Measurements from ENCODE around the gene TMEM203.

DNA sequence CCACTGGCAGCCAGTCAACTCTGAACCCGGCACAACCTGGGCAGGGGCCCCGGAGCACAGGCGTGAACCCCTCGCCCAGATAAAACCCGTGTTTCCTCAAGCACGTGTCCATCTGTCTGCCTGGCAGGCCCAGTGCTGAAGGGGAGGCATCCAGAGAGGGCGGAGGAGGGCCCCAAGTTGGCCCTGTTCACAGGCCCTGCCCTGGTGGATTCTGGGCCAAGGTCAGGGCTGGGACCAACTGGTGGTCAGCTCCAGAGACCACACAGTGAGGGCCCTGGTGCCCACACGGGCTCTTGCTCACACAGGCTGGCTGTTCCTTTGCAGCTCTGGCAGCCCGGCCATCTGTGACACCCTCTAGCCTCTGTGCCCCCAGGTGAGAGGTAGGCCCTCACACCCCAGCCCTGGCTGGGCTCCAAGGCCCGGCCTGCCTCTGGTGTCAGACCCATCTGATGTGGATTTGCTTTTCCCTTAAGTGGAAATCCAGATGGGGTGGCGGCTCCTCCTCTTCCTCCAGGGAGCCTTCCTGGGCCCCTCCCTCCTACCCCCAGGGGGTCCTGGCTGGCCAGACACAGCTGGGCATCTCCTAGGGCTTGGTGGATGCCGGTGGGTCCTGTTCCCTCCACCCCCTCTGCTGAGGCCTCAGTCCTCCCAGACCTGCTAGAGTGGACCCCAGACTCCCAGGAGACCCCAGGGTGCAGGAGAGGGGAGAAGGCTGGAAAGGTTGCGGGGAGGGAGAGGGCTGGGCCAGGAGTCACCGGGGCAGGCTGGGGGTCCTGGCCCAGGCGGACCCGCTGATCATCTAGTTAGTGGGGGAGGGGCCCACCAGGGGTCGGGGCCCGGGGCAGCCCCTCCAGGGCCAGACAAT is 45.1 kb upstream of the TMEM203 start:
- TF ChIP-seq, protein P1, sequence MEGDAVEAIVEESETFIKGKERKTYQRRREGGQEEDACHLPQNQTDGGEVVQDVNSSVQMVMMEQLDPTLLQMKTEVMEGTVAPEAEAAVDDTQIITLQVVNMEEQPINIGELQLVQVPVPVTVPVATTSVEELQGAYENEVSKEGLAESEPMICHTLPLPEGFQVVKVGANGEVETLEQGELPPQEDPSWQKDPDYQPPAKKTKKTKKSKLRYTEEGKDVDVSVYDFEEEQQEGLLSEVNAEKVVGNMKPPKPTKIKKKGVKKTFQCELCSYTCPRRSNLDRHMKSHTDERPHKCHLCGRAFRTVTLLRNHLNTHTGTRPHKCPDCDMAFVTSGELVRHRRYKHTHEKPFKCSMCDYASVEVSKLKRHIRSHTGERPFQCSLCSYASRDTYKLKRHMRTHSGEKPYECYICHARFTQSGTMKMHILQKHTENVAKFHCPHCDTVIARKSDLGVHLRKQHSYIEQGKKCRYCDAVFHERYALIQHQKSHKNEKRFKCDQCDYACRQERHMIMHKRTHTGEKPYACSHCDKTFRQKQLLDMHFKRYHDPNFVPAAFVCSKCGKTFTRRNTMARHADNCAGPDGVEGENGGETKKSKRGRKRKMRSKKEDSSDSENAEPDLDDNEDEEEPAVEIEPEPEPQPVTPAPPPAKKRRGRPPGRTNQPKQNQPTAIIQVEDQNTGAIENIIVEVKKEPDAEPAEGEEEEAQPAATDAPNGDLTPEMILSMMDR (IDR thresholded peaks at IDR 0.05): no peak
- no peak for TF ChIP-seq POLR2A (IDR thresholded peaks at IDR 0.05)

Measured in lower leg skin (tissue), 3 donors.